SK-N-SH (cell line): ENCODE measurements around the gene TJP2. TPM values are rescaled to one million over a fixed set of nuclear protein-coding genes. Genes with fewer than 3 reads are reported as not detected.

Experiments used
- CTCF ChIA-PET: fragments of 300-600, 350-600 bp; formaldehyde crosslinking; extraction: SDS; loops from one replicate; lab custom pipeline; 2021; lab: Yijun Ruan, JAX
- POLR2A ChIA-PET: fragments of 350-600 bp; sonication (Branson Sonifier 250); formaldehyde crosslinking; extraction: SDS; loops from one replicate; lab custom pipeline; 2020; ENCODE audit warnings: antibody characterized with exemption, inconsistent platforms; lab: Yijun Ruan, JAX
- DNase-seq: peaks from one replicate; pipeline ENCODE4 v3.0.0; 2012
- H2AFZ ChIP-seq: fragments of 200-600 bp; sonication (generic); 2 replicates; pipeline ENCODE4 v1.8.1; 2016; ENCODE audit warnings: antibody characterized with exemption, mild to moderate bottlenecking, low read depth
- H3F3A ChIP-seq: fragments of 200-600 bp; sonication (generic); replicated peaks from 2 replicates; pipeline ENCODE3; 2016; ENCODE audit warnings: antibody characterized with exemption, mild to moderate bottlenecking; ENCODE audit not compliant: insufficient read depth
- H3K27ac ChIP-seq, 2 experiments: fragments of 200-500 bp in 1 of 2; fragments of 200-600 bp in 1 of 2; sonication (Bioruptor generic) in 1 of 2; sonication (generic), shearing (Covaris generic) in 1 of 2; 2 replicates each; pipeline versions ENCODE4 v1.5.1 to v1.6.1; 2014 to 2016; ENCODE audit warnings: low read depth in 2 of 2, inconsistent platforms in 1 of 2, low read length in 1 of 2, mild to moderate bottlenecking in 1 of 2, mixed read lengths in 1 of 2
- H3K27me3 ChIP-seq: fragments of 200-600 bp; sonication (generic), shearing (Covaris generic); 2 replicates; pipeline ENCODE4 v1.6.1; 2016; ENCODE audit warnings: mixed run types; ENCODE audit not compliant: insufficient read depth
- H3K36me3 ChIP-seq, 2 experiments: fragments of 200-500 bp in 1 of 2; fragments of 200-600 bp in 1 of 2; sonication (Bioruptor generic) in 1 of 2; sonication (generic) in 1 of 2; replicated peaks in 1 of 2; 2 replicates each; pipeline versions ENCODE3 to v1.5.1; 2014 to 2016; ENCODE audit warnings: low read length in 1 of 2, mild to moderate bottlenecking in 1 of 2; ENCODE audit not compliant: insufficient read depth in 2 of 2, control insufficient read depth in 1 of 2
- H3K4me1 ChIP-seq, 2 experiments: fragments of 200-500 bp in 1 of 2; fragments of 200-600 bp in 1 of 2; sonication (Bioruptor generic) in 1 of 2; sonication (generic), shearing (Covaris generic) in 1 of 2; 2 replicates each; pipeline versions ENCODE4 v1.5.1 to v1.6.1; 2014 to 2016; ENCODE audit warnings: low read depth in 1 of 2, low read length in 1 of 2, mixed run types in 1 of 2; ENCODE audit not compliant: insufficient read depth in 2 of 2, control insufficient read depth in 1 of 2
- H3K4me2 ChIP-seq: fragments of 200-600 bp; sonication (generic), shearing (Covaris generic); 2 replicates; pipeline ENCODE4 v1.6.1; 2017; ENCODE audit warnings: mixed run types
- H3K4me3 ChIP-seq, 2 experiments: fragments of 200-500 bp in 1 of 2; fragments of 200-600 bp in 1 of 2; sonication (Bioruptor generic) in 1 of 2; sonication (generic), shearing (Covaris generic) in 1 of 2; 2 replicates each; pipeline versions ENCODE4 v1.5.1 to v1.8.1; 2014 to 2016; ENCODE audit warnings: low read depth in 2 of 2, inconsistent platforms in 1 of 2, low read length in 1 of 2, mild to moderate bottlenecking in 1 of 2, mixed read lengths in 1 of 2, moderate library complexity in 1 of 2
- H3K79me2 ChIP-seq: fragments of 200-600 bp; sonication (generic); 2 replicates; pipeline ENCODE4 v1.8.1; 2017; ENCODE audit warnings: mild to moderate bottlenecking; ENCODE audit not compliant: insufficient read depth
- H3K9ac ChIP-seq: fragments of 200-600 bp; sonication (generic); 2 replicates; pipeline ENCODE4 v1.6.1; 2017; ENCODE audit warnings: mixed run types
- H3K9me2 ChIP-seq: fragments of 200-600 bp; sonication (generic); 2 replicates; pipeline ENCODE4 v1.6.1; 2017; ENCODE audit warnings: mixed run types
- H3K9me3 ChIP-seq: fragments of 200-600 bp; sonication (generic); 2 replicates; pipeline ENCODE4 v1.6.1; 2017; ENCODE audit warnings: mixed run types, mild to moderate bottlenecking, moderate library complexity
- H4K20me1 ChIP-seq: fragments of 200-600 bp; sonication (generic); 2 replicates; pipeline ENCODE4 v1.6.1; 2017; ENCODE audit warnings: mild to moderate bottlenecking, mixed run types; ENCODE audit not compliant: insufficient read depth
- CHD2 ChIP-seq: fragments of 150-350 bp; IDR thresholded peaks from 2 replicates; pipeline ENCODE4 v1.6.1; 2018; ENCODE audit warnings: low read length; ENCODE audit not compliant: partially characterized antibody
- CTCF ChIP-seq: fragments of 200-600 bp; sonication (generic); IDR thresholded peaks from 2 replicates; pipeline ENCODE4 v1.6.1; 2017; ENCODE audit warnings: antibody characterized with exemption, mild to moderate bottlenecking, moderate library complexity
- ELF1 ChIP-seq: IDR thresholded peaks from 2 replicates; pipeline ENCODE4 v1.4.0; 2012
- EZH2phosphoT487 ChIP-seq: fragments of 200-600 bp; sonication (generic); IDR thresholded peaks from 2 replicates; pipeline ENCODE4 v1.6.1; 2017; ENCODE audit warnings: low read depth, mixed run types, mild to moderate bottlenecking, antibody characterized with exemption, moderate library complexity, borderline replicate concordance
- FOSL2 ChIP-seq: IDR thresholded peaks from 2 replicates; pipeline ENCODE4 v1.4.0; 2012; ENCODE audit warnings: low read depth, mild to moderate bottlenecking, moderate library complexity, borderline replicate concordance
- GABPA ChIP-seq: IDR thresholded peaks from 2 replicates; pipeline ENCODE4 v1.4.0; 2012; ENCODE audit warnings: low read depth, mild to moderate bottlenecking
- MAX ChIP-seq: IDR thresholded peaks from 2 replicates; pipeline ENCODE4 v1.4.0; 2012; ENCODE audit warnings: low read depth
- MXI1 ChIP-seq: IDR thresholded peaks from 2 replicates; pipeline ENCODE4 v1.6.1; 2012; ENCODE audit warnings: mild to moderate bottlenecking, low read depth, low read length, improper control_type of control experiment
- PBX3 ChIP-seq: IDR thresholded peaks from 2 replicates; pipeline ENCODE4; 2012
- RAD21 ChIP-seq: IDR thresholded peaks from 2 replicates; pipeline ENCODE4 v1.6.1; 2012; ENCODE audit warnings: mild to moderate bottlenecking, low read length
- REST ChIP-seq: IDR thresholded peaks from 2 replicates; pipeline ENCODE4 v1.6.1; 2012; ENCODE audit warnings: mild to moderate bottlenecking, low read depth, low read length, moderate library complexity
- RXRA ChIP-seq: IDR thresholded peaks from 2 replicates; pipeline ENCODE4 v1.4.0; 2012; ENCODE audit warnings: low read depth, mild to moderate bottlenecking, borderline replicate concordance
- TAF1 ChIP-seq: IDR thresholded peaks from 2 replicates; pipeline ENCODE4 v1.6.1; 2012; ENCODE audit warnings: low read depth, mild to moderate bottlenecking, low read length, moderate library complexity, borderline replicate concordance
- TCF12 ChIP-seq: IDR thresholded peaks from 2 replicates; pipeline ENCODE4 v1.4.0; 2012
- TEAD4 ChIP-seq: IDR thresholded peaks from 2 replicates; pipeline ENCODE4 v1.4.0; 2012; ENCODE audit warnings: mild to moderate bottlenecking, borderline replicate concordance; ENCODE audit not compliant: insufficient read depth
- YY1 ChIP-seq: IDR thresholded peaks from 2 replicates; pipeline ENCODE4 v1.4.0; 2012; ENCODE audit warnings: low read depth, mild to moderate bottlenecking
- ZBTB33 ChIP-seq: IDR thresholded peaks from 2 replicates; pipeline ENCODE4 v1.4.0; 2012; ENCODE audit warnings: low read depth, borderline replicate concordance
- WGBS: methylation state at CpG from one replicate; pipeline ENCODE4 v1.1.6; 2017; ENCODE audit warnings: low lambda C conversion rate; 5-methylcytosine and 5-hydroxymethylcytosine counted together
- polyA plus RNA-seq, 3 experiments: library from polyadenylated mRNA; depleted of rRNA; stranded (reverse); fragments of >200 nt; gene quantifications; 2 replicates each; pipeline ENCODE4 v1.2.3, GENCODE V29; 2012

TJP2 gene
- polyA plus RNA-seq, 1 of the 3 experiments (the other 2 are of a cell fraction), result 17.7 TPM

- Histone ChIP-seq H3K27me3 (no peaks in the 10 kb centered on the region; the same call in 1 of the 2 replicates), H3K9ac (no peak overlapping the region), H3K4me1 (no peaks in the 10 kb centered on the region), H3K9me2 (no peaks in the 10 kb centered on the region), H3K9me3 (no peaks in the 10 kb centered on the region), H3K36me3 (no peaks in the 10 kb centered on the region), H3K4me3 (no peak overlapping the region), H3K27ac (no peak overlapping the region), H4K20me1 (no peaks in the 10 kb centered on the region), H3K79me2 (no peaks in the 10 kb centered on the region), H3F3A (peaks cover 4% of the 10 kb centered on the region), H2AFZ (no peak overlapping the region)
- POLR2A ChIA-PET, result no interaction called here
- CTCF ChIA-PET, result no interaction called here
- no peak for DNase-seq
- WGBS, result 63% methylated on average over 4 of the region's 5 CpGs
- TF ChIP-seq CHD2, result no peak
- TF ChIP-seq ZBTB33, result no peak
- no peak for TF ChIP-seq RXRA
- no peak for TF ChIP-seq YY1
- TF ChIP-seq FOSL2, result no peak
- TF ChIP-seq RAD21, result no peak
- TF ChIP-seq MAX, result no peak
- no peak for TF ChIP-seq ELF1
- TF ChIP-seq TCF12, result 0 out of 2 replicates have a peak, but pooled peaks have one; percentile 15
- no peak for TF ChIP-seq TAF1
- TF ChIP-seq TEAD4, result no peak
- TF ChIP-seq GABPA, result no peak
- TF ChIP-seq EZH2phosphoT487, result no peak
- no peak for TF ChIP-seq PBX3
- 0 out of 2 replicates have a peak, but pooled peaks have one; percentile 8 for TF ChIP-seq CTCF
- no peak for TF ChIP-seq REST
- no peak for TF ChIP-seq MXI1
- TF ChIP-seq, all 33 proteins: peak for 2
- 0 out of 2 replicates have a peak overlapping the region, but pooled peaks have one; percentile 16 for H3K4me2 ChIP-seq
These were observed 133.5 kb downstream of the TJP2 start for GRCh38 chr9:69307446-69308205.
